GM23338 (cell line): Measurements from ENCODE around the gene TRMT11. TPM values are rescaled to one million over a fixed set of nuclear protein-coding genes. Genes with fewer than 3 reads are reported as not detected.

ENCODE experiments used
- ATAC-seq: fragments of 200-7000 bp; cut with Tn5 transposase; 3 replicates; pipeline ENCODE4 v1.9.1; 2020
- DNase-seq: peaks from one replicate; pipeline ENCODE4 v3.0.0-alpha.2; 2015; ENCODE audit warnings: low spot score
- H2AFZ ChIP-seq: fragments of 200-600 bp; sonication (generic); 2 replicates; pipeline ENCODE4 v1.8.0; 2016; ENCODE audit warnings: antibody characterized with exemption, mild to moderate bottlenecking, moderate library complexity
- H3F3A ChIP-seq: fragments of 200-600 bp; sonication (generic); replicated peaks from 2 replicates; pipeline ENCODE4 v1.8.0; 2017; ENCODE audit warnings: antibody characterized with exemption, mixed run types, low read depth
- H3K27ac ChIP-seq: fragments of 200-600 bp; sonication (generic); 2 replicates; pipeline ENCODE4 v1.6.1; 2016; ENCODE audit warnings: low read depth
- H3K27me3 ChIP-seq: fragments of 200-600 bp; sonication (generic); 2 replicates; pipeline ENCODE4 v1.8.0; 2016; ENCODE audit warnings: mild to moderate bottlenecking, mixed run types, moderate library complexity; ENCODE audit not compliant: insufficient read depth
- H3K36me3 ChIP-seq: fragments of 200-600 bp; sonication (generic); 2 replicates; pipeline ENCODE4 v1.8.0; 2016; ENCODE audit warnings: mild to moderate bottlenecking; ENCODE audit not compliant: insufficient read depth
- H3K4me1 ChIP-seq: fragments of 200-600 bp; sonication (generic); 2 replicates; pipeline ENCODE4 v1.8.0; 2016; ENCODE audit warnings: mild to moderate bottlenecking, moderate library complexity; ENCODE audit not compliant: insufficient read depth
- H3K4me2 ChIP-seq: fragments of 200-600 bp; sonication (generic); 2 replicates; pipeline ENCODE4 v1.7.1; 2017; ENCODE audit warnings: mixed run types
- H3K4me3 ChIP-seq: fragments of 200-600 bp; sonication (generic); 2 replicates; pipeline ENCODE4 v1.6.1; 2016; ENCODE audit warnings: mixed run types
- H3K79me2 ChIP-seq: fragments of 200-600 bp; sonication (generic); replicated peaks from 2 replicates; pipeline ENCODE4 v1.8.0; 2017; ENCODE audit warnings: mild to moderate bottlenecking; ENCODE audit not compliant: insufficient read depth
- H3K9me2 ChIP-seq: fragments of 200-600 bp; sonication (generic); 2 replicates; pipeline ENCODE4 v1.8.0; 2017; ENCODE audit not compliant: insufficient read depth
- H4K20me1 ChIP-seq: fragments of 200-600 bp; sonication (generic); replicated peaks from 2 replicates; pipeline ENCODE4 v1.8.0; 2017; ENCODE audit warnings: mild to moderate bottlenecking; ENCODE audit not compliant: insufficient read depth
- H3K27ac Mint-ChIP-seq: 2 replicates; pipeline ENCODE4 v1.8.0; 2020; ENCODE audit warnings: inconsistent platforms, mild to moderate bottlenecking, moderate library complexity, mixed read lengths
- H3K27me3 Mint-ChIP-seq: 3 replicates; pipeline ENCODE4 v1.8.0; 2022; ENCODE audit warnings: low read depth, mild to moderate bottlenecking, moderate library complexity, mixed read lengths, inconsistent platforms; ENCODE audit not compliant: insufficient read depth, poor library complexity
- H3K36me3 Mint-ChIP-seq: 3 replicates; pipeline ENCODE4 v1.8.0; 2021; ENCODE audit warnings: low read depth, mild to moderate bottlenecking, inconsistent platforms, moderate library complexity, mixed read lengths
- H3K4me1 Mint-ChIP-seq: 3 replicates; pipeline ENCODE4 v1.8.0; 2020; ENCODE audit warnings: mild to moderate bottlenecking, inconsistent platforms, mixed read lengths
- H3K4me3 Mint-ChIP-seq: 3 replicates; pipeline ENCODE4 v1.8.0; 2021; ENCODE audit warnings: moderate library complexity, mild to moderate bottlenecking, inconsistent platforms, mixed read lengths
- H3K9me3 Mint-ChIP-seq: 3 replicates; pipeline ENCODE4 v1.8.0; 2020; ENCODE audit warnings: moderate library complexity, mild to moderate bottlenecking, inconsistent platforms, mixed read lengths
- CTCF ChIP-seq, 2 experiments: fragments of 200-600 bp in 1 of 2; sonication (generic) in 1 of 2; conservative IDR thresholded peaks; 2 replicates each; pipeline versions ENCODE4 v1.5.1 to v1.6.1; 2016 to 2017; ENCODE audit warnings: antibody characterized with exemption in 2 of 2, low read depth in 2 of 2, mild to moderate bottlenecking in 2 of 2, moderate library complexity in 1 of 2
- ETS1 ChIP-seq: IDR thresholded peaks from 2 replicates; pipeline ENCODE4 v1.6.1; 2016; ENCODE audit warnings: antibody characterized with exemption
- EZH2phosphoT487 ChIP-seq: fragments of 200-600 bp; sonication (generic); IDR thresholded peaks from one replicate; pipeline ENCODE4 v1.8.1; 2018; ENCODE audit warnings: antibody characterized with exemption; ENCODE audit not compliant: unreplicated experiment
- JUNB ChIP-seq: IDR thresholded peaks from one replicate; pipeline ENCODE4 v1.6.1; 2016; ENCODE audit warnings: antibody characterized with exemption; ENCODE audit not compliant: unreplicated experiment
- NANOG ChIP-seq: IDR thresholded peaks from 2 replicates; pipeline ENCODE4 v1.6.1; 2016; ENCODE audit warnings: antibody characterized with exemption, borderline replicate concordance
- POLR2AphosphoS5 ChIP-seq: IDR thresholded peaks from 2 replicates; pipeline ENCODE4 v1.6.1; 2016; ENCODE audit warnings: antibody characterized with exemption, low read depth
- STAT1 ChIP-seq: IDR thresholded peaks from one replicate; pipeline ENCODE4 v1.6.1; 2016; ENCODE audit warnings: antibody characterized with exemption; ENCODE audit not compliant: unreplicated experiment
- ZNF114 ChIP-seq: fragments of 250-450 bp; sonication (Bioruptor Pico); IDR thresholded peaks from 2 replicates; pipeline ENCODE4 v1.5.0; 2020; ENCODE audit warnings: mild to moderate bottlenecking, moderate library complexity
- ZNF331 ChIP-seq: fragments of 250-450 bp; sonication (Bioruptor Pico); IDR thresholded peaks from 2 replicates; pipeline ENCODE4 v1.5.0; 2020; ENCODE audit warnings: low read depth, mild to moderate bottlenecking, moderate library complexity
- polyA plus RNA-seq: library from polyadenylated mRNA; unstranded; fragments of >200 nt; fragmentation: Nextera tagmentation; extraction: Ambion mirVana; gene quantifications from 2 replicates; pipeline ENCODE4 v1.2.1, GENCODE V29; 2016
- total RNA-seq: library from RNA; depleted of rRNA; stranded (reverse); fragments of >200 nt; shearing (Covaris generic); gene quantifications from 2 replicates; pipeline ENCODE4 v1.2.3, GENCODE V29; 2014
- TF ChIP-seq, protein P1 (sequence below): IDR thresholded peaks from one replicate; pipeline ENCODE4 v1.6.1; 2018; ENCODE audit warnings: antibody characterized with exemption; ENCODE audit not compliant: unreplicated experiment

TRMT11 gene
- total and polyA plus RNA-seq, 2 experiments from 2014 or later, result 49.5 to 50.9 TPM

DNA sequence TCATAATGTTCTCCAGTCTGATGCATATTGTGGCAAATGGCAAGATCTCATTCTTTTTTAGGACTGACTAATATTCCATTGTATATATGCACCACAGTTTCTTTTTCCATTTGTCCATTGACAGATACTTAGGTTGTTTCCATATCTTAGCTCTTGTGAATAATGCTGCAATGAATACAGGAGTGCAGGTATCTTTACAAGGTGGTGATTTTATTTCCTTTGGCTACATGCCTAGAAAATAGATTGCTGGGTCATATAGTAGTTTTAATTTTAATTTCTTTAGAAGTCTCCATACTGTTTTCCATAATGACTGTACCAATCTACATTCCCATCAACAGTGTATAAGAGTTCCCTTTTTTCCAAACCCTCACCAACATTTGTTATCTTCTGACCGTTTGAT, 97.5 kb downstream of the TRMT11 start (continued):
- TF ChIP-seq ETS1, result no peak
- TF ChIP-seq CTCF (conservative IDR thresholded peaks at IDR 0.05; ENCODE audit: low read depth in 2 of 2), result no peak
- TF ChIP-seq, protein P1, sequence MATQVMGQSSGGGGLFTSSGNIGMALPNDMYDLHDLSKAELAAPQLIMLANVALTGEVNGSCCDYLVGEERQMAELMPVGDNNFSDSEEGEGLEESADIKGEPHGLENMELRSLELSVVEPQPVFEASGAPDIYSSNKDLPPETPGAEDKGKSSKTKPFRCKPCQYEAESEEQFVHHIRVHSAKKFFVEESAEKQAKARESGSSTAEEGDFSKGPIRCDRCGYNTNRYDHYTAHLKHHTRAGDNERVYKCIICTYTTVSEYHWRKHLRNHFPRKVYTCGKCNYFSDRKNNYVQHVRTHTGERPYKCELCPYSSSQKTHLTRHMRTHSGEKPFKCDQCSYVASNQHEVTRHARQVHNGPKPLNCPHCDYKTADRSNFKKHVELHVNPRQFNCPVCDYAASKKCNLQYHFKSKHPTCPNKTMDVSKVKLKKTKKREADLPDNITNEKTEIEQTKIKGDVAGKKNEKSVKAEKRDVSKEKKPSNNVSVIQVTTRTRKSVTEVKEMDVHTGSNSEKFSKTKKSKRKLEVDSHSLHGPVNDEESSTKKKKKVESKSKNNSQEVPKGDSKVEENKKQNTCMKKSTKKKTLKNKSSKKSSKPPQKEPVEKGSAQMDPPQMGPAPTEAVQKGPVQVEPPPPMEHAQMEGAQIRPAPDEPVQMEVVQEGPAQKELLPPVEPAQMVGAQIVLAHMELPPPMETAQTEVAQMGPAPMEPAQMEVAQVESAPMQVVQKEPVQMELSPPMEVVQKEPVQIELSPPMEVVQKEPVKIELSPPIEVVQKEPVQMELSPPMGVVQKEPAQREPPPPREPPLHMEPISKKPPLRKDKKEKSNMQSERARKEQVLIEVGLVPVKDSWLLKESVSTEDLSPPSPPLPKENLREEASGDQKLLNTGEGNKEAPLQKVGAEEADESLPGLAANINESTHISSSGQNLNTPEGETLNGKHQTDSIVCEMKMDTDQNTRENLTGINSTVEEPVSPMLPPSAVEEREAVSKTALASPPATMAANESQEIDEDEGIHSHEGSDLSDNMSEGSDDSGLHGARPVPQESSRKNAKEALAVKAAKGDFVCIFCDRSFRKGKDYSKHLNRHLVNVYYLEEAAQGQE, result no peak

DNA sequence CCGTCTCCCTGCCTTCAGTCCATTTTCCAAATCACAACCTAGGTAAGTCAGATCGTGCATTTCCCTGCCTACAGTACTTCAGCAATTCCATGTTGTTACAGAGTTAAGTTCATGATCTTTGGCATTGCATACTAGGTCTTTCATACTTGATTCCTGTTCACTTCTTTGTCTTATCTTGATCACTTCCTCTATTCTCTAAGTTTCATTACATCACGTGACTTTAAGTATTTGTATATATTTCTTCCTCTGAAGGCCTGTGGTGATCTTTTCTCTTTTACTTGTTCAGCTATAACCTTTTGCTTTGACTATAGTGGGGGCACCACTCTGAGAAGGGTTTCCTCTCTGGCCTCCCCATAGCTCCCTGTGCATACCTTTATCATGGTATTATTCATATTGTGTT, 100.2 kb downstream of the TRMT11 start:
- ATAC-seq (no peak), DNase-seq (no peak)
- Mint-ChIP-seq H3K9me3 (no peaks in the 10 kb centered on the region), H3K27ac (no peak overlapping the region), H3K27me3 (peaks cover 2% of the 10 kb centered on the region), H3K4me1 (peaks cover 4% of the 10 kb centered on the region), H3K36me3 (no peaks in the 10 kb centered on the region), H3K4me3 (no peak overlapping the region)
- H3K4me2 ChIP-seq, result no peak overlapping the region
- no peaks in the 10 kb centered on the region for H3K9me2 ChIP-seq
- peaks cover 7% of the 10 kb centered on the region for H3K4me1 ChIP-seq
- TF ChIP-seq STAT1 (no peak), JUNB (no peak), CTCF (conservative IDR thresholded peaks at IDR 0.05; ENCODE audit: low read depth in 2 of 2) (no peak), NANOG (no peak), ZNF114 (CRISPR knock-in tag) (no peak), POLR2AphosphoS5 (no peak), EZH2phosphoT487 (no peak), ZNF331 (no peak)
- TF ChIP-seq, protein P1, result no peak
- H3K27me3 ChIP-seq, result no peaks in the 10 kb centered on the region
- H3K36me3 ChIP-seq, result no peaks in the 10 kb centered on the region
- H2AFZ ChIP-seq, result no peak overlapping the region
- no peaks in the 10 kb centered on the region for H4K20me1 ChIP-seq
- H3K79me2 ChIP-seq, result no peaks in the 10 kb centered on the region
- no peak overlapping the region for H3K4me3 ChIP-seq
- H3K27ac ChIP-seq, result no peak overlapping the region
- no peaks in the 10 kb centered on the region for H3F3A ChIP-seq
